CD4-positive, alpha-beta T cell treated with Interleukin-17A for 4 hours (primary cell): ENCODE measurements around the gene SFRP5.

Source experiments
- DNase-seq: peaks from one replicate; pipeline ENCODE4 v3.0.0-alpha.2; 2020; ENCODE audit warnings: mixed read lengths

The SFRP5 gene

GRCh38 chr10:97734021-97734420 lies 37.8 kb downstream of the SFRP5 start:
- no peak for DNase-seq

GRCh38 chr10:97733256-97733655 lies 38.5 kb downstream of the SFRP5 start:
- DNase-seq = no peak

GRCh38 chr10:97732052-97732359 lies 39.8 kb downstream of the SFRP5 start:
- no peak for DNase-seq

- DNase-seq = peak; percentile 74
Measured at GRCh38 chr10:97731346-97732051, 40.3 kb downstream of the SFRP5 start.

- no peak for DNase-seq
Measured at GRCh38 chr10:97729014-97729413, 42.8 kb downstream of the SFRP5 start.

GRCh38 chr10:97726636-97727178 lies 45.1 kb downstream of the SFRP5 start:
- no peak for DNase-seq

- DNase-seq = no peak
Measured at GRCh38 chr10:97724341-97724941, 47.4 kb downstream of the SFRP5 start.

- DNase-seq = no peak
Measured at GRCh38 chr10:97723001-97723400, 48.8 kb downstream of the SFRP5 start.

GRCh38 chr10:97721871-97722780 lies 49.7 kb downstream of the SFRP5 start:
- DNase-seq = no peak

- DNase-seq = no peak
Measured at GRCh38 chr10:97719602-97720001, 52.2 kb downstream of the SFRP5 start.

- DNase-seq = no peak
Measured at GRCh38 chr10:97718659-97719142, 53.1 kb downstream of the SFRP5 start.

- no peak for DNase-seq
Measured at GRCh38 chr10:97718178-97718577, 53.6 kb downstream of the SFRP5 start.

GRCh38 chr10:97717627-97718026 lies 54.2 kb downstream of the SFRP5 start:
- DNase-seq = no peak
